Activated CD4-positive, alpha-beta T cell treated with anti-CD3 and anti-CD28 coated beads for 36 hours (primary cell): Measurements from ENCODE around the gene DLX6. TPM values are rescaled to one million over a fixed set of nuclear protein-coding genes. Genes with fewer than 3 reads are reported as not detected.
"Not testable (repeated sequence)": the region's sequence is repeated elsewhere in the genome, so short reads cannot be mapped to it uniquely, and the experiment has no call there.

ENCODE experiments used
- ATAC-seq: fragments of 200-7000 bp; cut with Tn5 transposase; one replicate; pipeline ENCODE4 v1.10.0; 2021; ENCODE audit warnings: mild to moderate bottlenecking, moderate library complexity
- CTCF ChIA-PET: fragments of 350-600 bp; sonication (Branson Sonifier 250); formaldehyde crosslinking; loops from one replicate; lab custom pipeline; 2021; ENCODE audit warnings: antibody characterized with exemption; lab: Charles Lee
- POLR2A ChIA-PET: fragments of 350-600 bp; sonication (Branson Sonifier 250); formaldehyde crosslinking; loops from one replicate; lab custom pipeline; 2021; ENCODE audit warnings: antibody characterized with exemption, inconsistent platforms; lab: Charles Lee
- DNase-seq: peaks from one replicate; pipeline ENCODE4 v3.0.0-alpha.2; 2020
- H3K27ac Mint-ChIP-seq: one replicate; pipeline ENCODE4 v1.8.0; 2021; ENCODE audit warnings: mixed read lengths
- H3K27me3 Mint-ChIP-seq: one replicate; pipeline ENCODE4 v1.8.0; 2021; ENCODE audit warnings: mixed read lengths
- H3K36me3 Mint-ChIP-seq: one replicate; pipeline ENCODE4 v1.8.0; 2021; ENCODE audit warnings: low read depth, mixed read lengths
- H3K4me1 Mint-ChIP-seq: one replicate; pipeline ENCODE4 v1.8.0; 2021; ENCODE audit warnings: mixed read lengths
- H3K4me3 Mint-ChIP-seq: one replicate; pipeline ENCODE4 v1.8.0; 2021; ENCODE audit warnings: mild to moderate bottlenecking, moderate library complexity, mixed read lengths
- H3K9me3 Mint-ChIP-seq: one replicate; pipeline ENCODE4 v1.8.0; 2021; ENCODE audit warnings: low read depth, mixed read lengths
- intact Hi-C, 2 experiments: fragments of 100-400 bp; cut with DNase I in 1 of 2; cut with micrococcal nuclease in 1 of 2; formaldehyde crosslinking; loops; one replicate each; pipeline versions ENCODE4 v1.14.2 to v1.15.1; 2022 to 2024; cut with DNase I, micrococcal nuclease
- total RNA-seq, 2 experiments: library from RNA; stranded (reverse); gene quantifications; one replicate each; pipeline ENCODE4 v1.2.3, GENCODE V29; 2021

DLX6 gene
- total RNA-seq, 2 experiments from 2014 or later = not detected

DNA sequence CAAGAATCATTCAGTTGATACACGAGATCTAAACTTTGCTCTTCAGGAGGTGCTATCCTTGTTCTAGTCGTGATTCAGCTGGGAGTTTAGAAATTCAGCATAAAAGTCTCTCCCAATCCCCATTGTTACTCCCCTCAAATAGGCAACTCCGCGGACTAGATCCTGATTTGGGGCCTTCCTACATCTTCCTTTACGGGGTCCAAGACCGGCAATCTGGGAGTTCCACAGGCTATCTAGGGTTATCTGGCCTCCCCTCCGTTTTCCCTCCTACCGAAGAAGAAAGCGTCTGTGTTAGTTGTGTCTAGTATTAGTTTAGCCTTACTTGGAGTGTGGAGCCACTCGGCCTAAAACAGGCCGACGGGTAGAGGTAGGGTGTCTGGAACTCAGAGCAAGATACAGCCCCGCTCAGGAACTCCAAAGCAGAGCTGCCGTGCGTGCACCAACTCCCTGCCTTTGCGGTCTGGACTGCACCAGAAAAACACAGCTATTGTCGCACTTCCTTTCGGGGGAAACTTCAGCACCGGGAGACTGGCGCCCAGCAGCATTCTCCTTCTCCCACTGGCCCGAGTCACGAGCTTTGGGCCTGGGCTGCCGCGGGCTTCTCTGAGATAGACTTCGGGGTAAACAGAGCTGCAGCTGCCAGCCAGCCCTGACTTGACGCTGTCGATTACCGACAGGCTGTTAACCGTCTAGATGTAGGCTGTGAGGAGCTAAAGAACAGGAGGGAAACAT lies 20.8 kb downstream of the DLX6 start:
- Mint-ChIP-seq H3K4me1 (peaks cover 48% of the 10 kb centered on the region), H3K27me3 (peaks cover 66% of the 10 kb centered on the region), H3K36me3 (no peaks in the 10 kb centered on the region), H3K9me3 (no peaks in the 10 kb centered on the region), H3K4me3 (peak overlapping the region; percentile 4), H3K27ac (no peak overlapping the region)
- ChIA-PET CTCF (interaction anchor here (0.7 to 3.9 kb wide), 12 partner anchors 12 to 1113 kb away, joined by 3 to 45 read pairs (median 3); no protein-coding TSS in a partner anchor), POLR2A (interaction anchor here (0.6 kb wide), 1 partner anchor 11 kb away, joined by 3 read pairs; no protein-coding TSS in a partner anchor)
- intact Hi-C loops = loop anchor here (1.0 to 10.0 kb wide), 5 partner anchors 13 to 709 kb away; partner anchors contain the start of gene TAC1 (in 1 of the 2)
- ATAC-seq = peak; percentile 21
- peak; percentile 34 for DNase-seq

DNA sequence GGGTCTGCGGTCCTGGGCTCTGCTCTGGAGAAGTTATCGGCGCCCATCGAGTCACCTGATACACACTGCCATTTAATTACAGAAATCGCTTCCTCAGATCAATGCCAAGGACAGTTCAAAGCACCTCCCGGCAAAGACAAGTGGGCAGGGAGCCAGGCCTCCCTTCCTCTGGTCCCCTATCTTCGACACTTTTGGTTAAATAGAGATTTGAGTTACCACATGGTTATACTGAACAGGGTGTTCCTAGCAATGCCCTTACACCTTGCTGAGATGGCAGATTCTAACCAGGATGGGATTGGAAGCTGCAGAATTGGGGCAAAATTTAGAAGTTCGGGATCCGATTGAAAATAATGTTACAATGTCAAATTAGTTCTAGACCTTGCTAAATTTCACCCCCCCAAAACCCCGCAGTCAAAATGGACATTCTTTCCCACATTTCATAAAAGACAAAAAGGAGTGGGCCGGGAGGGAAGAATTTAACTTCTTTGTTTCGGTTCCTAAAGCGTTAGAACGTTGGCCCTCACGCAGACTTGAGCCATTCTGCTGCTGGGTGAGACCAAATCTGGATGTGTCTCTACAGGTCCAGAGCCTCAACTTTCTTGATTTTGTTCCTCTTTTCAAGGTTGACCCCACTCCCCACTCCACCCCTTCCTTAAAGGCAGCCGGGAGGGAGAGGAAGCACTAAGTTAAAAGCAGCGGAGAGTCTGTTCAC lies 21.5 kb downstream of the DLX6 start:
- intact Hi-C loops = loop anchor here (1.0 to 10.0 kb wide), 8 partner anchors 14 to 1111 kb away; partner anchors contain the start of gene TAC1 (in 1 of the 2)
- H3K9me3 Mint-ChIP-seq = no peaks in the 10 kb centered on the region
- H3K4me3 Mint-ChIP-seq = peak overlapping the region; percentile 49
- ATAC-seq = no peak
- no peak for DNase-seq
- peaks cover 44% of the 10 kb centered on the region for H3K4me1 Mint-ChIP-seq
- peaks cover 67% of the 10 kb centered on the region for H3K27me3 Mint-ChIP-seq
- no peaks in the 10 kb centered on the region for H3K36me3 Mint-ChIP-seq
- no peak overlapping the region for H3K27ac Mint-ChIP-seq
- ChIA-PET CTCF (interaction anchor here (0.6 to 3.9 kb wide), 29 partner anchors 10 to 1110 kb away, joined by 3 to 45 read pairs (median 4); no protein-coding TSS in a partner anchor), POLR2A (interaction anchor here (0.6 kb wide), 1 partner anchor 11 kb away, joined by 3 read pairs; no protein-coding TSS in a partner anchor)

DNA sequence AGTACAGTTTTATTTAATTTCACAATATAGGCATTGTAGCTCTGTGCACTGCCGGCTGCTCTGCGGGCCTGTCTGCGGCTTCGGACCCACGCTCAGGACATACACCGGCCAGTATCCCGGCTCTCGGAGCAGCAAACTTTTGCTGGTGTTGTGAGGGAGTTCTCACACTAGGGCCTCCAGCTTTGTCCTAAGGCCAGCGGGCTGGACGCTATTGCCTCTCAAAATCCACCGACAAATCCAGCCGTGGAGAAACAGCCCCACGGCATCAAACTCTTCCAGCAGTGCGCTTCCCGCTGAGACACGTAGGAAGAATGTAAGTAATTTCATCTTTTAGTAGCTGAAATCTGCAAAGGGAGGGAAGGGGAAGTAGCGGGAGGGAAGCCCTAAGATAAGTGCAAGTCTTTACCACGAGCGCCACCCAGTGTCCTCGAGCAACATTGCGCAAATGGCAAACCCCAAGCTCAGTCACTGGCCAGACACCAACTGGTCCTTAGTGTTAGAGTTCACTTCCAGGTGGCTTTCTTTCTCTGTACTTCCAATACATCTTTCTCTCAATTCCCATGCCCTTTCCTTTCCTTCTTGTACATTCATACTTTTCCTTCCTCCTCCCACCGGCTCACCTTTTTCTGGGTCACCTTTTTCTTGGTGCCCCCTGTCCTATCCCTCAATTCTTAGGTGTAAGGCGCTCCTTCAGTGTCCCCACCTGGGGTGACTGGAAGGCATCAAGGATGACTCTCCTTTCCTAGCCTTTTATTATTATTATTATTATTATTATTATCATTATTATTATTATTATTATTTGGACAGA lies 22.3 kb downstream of the DLX6 start:
- no peaks in the 10 kb centered on the region for H3K9me3 Mint-ChIP-seq
- no peaks in the 10 kb centered on the region for H3K36me3 Mint-ChIP-seq
- peak overlapping the region; percentile 49 for H3K4me3 Mint-ChIP-seq
- POLR2A ChIA-PET = interaction anchor here (0.6 kb wide), 1 partner anchor 842 kb away, joined by 10 read pairs; no protein-coding TSS in a partner anchor
- peaks cover 36% of the 10 kb centered on the region for H3K4me1 Mint-ChIP-seq
- intact Hi-C loops = loop anchor here (1.0 to 10.0 kb wide), 7 partner anchors 21 to 1111 kb away; partner anchors contain the start of gene TAC1 (in 1 of the 2)
- no peak overlapping the region for H3K27ac Mint-ChIP-seq
- CTCF ChIA-PET = interaction anchor here (0.6 to 3.9 kb wide), 30 partner anchors 11 to 1111 kb away, joined by 3 to 45 read pairs (median 4); no protein-coding TSS in a partner anchor
- ATAC-seq (peak; percentile 82), DNase-seq (peak; percentile 83)
- peaks cover 60% of the 10 kb centered on the region for H3K27me3 Mint-ChIP-seq

DNA sequence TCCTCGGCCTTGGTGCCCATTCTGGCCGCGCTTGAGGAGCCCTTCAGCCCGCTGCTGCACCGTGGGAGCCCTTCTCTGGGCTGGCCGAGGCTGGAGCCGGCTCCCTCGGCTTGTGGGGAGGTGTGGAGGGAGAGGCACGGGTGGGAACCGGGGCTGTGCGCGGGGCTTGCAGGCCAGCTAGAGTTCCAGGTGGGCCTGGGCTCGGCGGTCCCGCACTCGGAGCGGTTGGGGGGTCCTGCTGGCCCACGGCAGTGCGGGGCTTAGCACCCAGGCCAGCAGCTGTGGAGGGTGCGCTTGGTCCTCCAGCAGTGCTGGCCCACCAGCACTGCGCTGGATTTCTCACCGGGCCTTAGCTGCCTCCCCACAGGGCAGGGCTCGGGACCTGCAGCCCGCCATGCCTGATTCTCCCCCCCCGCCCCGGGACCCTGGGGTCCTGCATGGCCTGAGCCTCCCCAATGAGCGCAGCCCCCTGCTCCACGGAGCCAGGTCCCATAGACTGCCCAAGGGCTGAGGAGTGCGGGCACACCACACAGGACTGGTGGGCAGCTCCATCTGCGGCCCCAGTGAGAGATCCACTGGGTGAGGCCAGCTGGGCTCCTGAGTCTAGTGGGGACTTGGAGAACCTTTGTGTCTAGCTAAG lies 29.0 kb downstream of the DLX6 start:
- ATAC-seq, H3K27ac Mint-ChIP-seq, H3K9me3 Mint-ChIP-seq, CTCF ChIA-PET, H3K4me3 Mint-ChIP-seq, intact Hi-C loops, POLR2A ChIA-PET, H3K4me1 Mint-ChIP-seq, H3K36me3 Mint-ChIP-seq, DNase-seq: not testable (repeated sequence)
- H3K27me3 Mint-ChIP-seq = peaks cover 24% of the 10 kb centered on the region

DNA sequence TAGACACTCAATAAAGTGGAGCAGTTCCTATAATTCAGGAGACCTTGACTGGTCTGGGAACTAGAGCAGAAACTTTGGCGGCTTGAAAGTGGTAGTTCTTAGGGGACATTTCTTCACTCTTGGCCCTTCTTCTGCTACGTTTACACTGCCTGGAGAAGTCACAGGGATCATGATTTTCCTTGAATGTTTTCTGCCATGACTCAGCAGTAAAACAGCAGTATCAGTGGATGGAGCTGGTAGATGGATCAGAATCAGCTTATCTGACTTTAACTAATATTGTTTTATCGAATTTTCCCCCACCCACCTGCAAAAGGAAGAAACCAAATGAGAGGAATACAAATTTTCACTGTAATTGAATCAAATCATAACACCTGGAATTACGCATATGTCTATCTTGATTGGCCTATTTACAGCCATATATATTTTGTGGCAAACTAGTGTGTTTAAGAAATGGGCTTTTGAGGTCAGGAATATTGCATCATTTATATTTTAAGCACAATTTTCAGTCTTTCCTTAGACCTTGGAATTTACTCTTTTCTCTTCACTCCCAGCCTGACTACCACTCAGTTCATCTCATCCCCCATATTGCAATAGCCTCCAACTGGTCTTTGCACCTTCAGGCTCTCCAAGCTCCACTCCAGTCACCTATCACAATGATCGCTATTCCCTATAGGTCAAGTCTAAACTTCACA lies 34.2 kb downstream of the DLX6 start:
- H3K4me1 Mint-ChIP-seq = no peaks in the 10 kb centered on the region
- DNase-seq (no peak), ATAC-seq (no peak)
- H3K36me3 Mint-ChIP-seq = no peaks in the 10 kb centered on the region
- H3K9me3 Mint-ChIP-seq = no peaks in the 10 kb centered on the region
- H3K27ac Mint-ChIP-seq = no peak overlapping the region
- ChIA-PET CTCF (interaction anchor here (1.3 kb wide), 1 partner anchor 12 kb away, joined by 5 read pairs; no protein-coding TSS in a partner anchor), POLR2A (no interaction called here)
- no peak overlapping the region for H3K4me3 Mint-ChIP-seq
- peaks cover 44% of the 10 kb centered on the region for H3K27me3 Mint-ChIP-seq
- intact Hi-C loops = no loop called here

DNA sequence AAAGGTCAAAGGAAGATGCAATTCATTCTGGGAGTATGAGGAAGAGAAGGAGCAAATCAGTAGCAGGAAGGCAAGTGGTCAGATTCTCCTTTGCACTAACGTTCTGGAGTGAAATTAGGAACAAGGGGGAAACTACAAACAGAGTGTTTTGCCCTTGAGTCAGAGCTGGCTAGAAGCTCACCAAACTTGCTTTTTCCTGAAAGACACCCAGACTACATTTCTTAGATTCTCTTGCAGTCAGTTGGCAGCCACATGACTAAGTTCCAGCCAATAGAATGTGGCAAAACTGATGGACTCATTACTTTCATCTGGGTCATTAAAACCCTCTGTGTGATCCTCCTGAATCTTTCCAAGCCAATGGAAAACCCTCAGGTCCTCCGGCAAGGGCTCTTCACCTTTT lies 37.9 kb downstream of the DLX6 start:
- no peaks in the 10 kb centered on the region for H3K4me1 Mint-ChIP-seq
- ATAC-seq (no peak), DNase-seq (no peak)
- no peaks in the 10 kb centered on the region for H3K36me3 Mint-ChIP-seq
- no peak overlapping the region for H3K4me3 Mint-ChIP-seq
- H3K27me3 Mint-ChIP-seq = peaks cover 37% of the 10 kb centered on the region
- intact Hi-C loops = no loop called here
- POLR2A ChIA-PET = no interaction called here
- no peaks in the 10 kb centered on the region for H3K9me3 Mint-ChIP-seq
- CTCF ChIA-PET = no interaction called here
- H3K27ac Mint-ChIP-seq = no peak overlapping the region

Other genes with a start within 250 kb of the DLX6 start
- gene DLX5, start 19.3 kb downstream of the DLX6 start, total RNA-seq = not detected
- 10 to 100 TPM; 30.2 to 44.3 TPM for gene SDHAF3, start 112.1 kb downstream of the DLX6 start, total RNA-seq